H1 (cell line): ENCODE data around the gene GAS2L1. TPM values are rescaled to one million over a fixed set of nuclear protein-coding genes. Genes with fewer than 3 reads are reported as not detected.

Experiments used
- CTCF ChIA-PET: fragments of 300-600 bp; sonication (Branson Sonifier 250); formaldehyde crosslinking; loops from one replicate; lab custom pipeline; 2021; ENCODE audit not compliant: partially characterized antibody; lab: Charles Lee
- POLR2A ChIA-PET: fragments of 300-600 bp; sonication (Branson Sonifier 250); formaldehyde crosslinking; loops from one replicate; lab custom pipeline; 2021; ENCODE audit warnings: inconsistent platforms; ENCODE audit not compliant: partially characterized antibody; lab: Charles Lee
- DNase-seq, 2 experiments: peaks; one replicate each; pipeline versions ENCODE4 v3.0.0 to v3.0.0-alpha.2; 2010 to 2022; ENCODE audit warnings: low spot score in 2 of 2, low read depth in 1 of 2, mixed read lengths in 1 of 2
- FAIRE-seq: peaks from 2 replicates; lab custom pipeline; 2011; peaks lifted over from hg19 to GRCh38; lab: Jason Lieb, UNC
- H2AFZ ChIP-seq: 2 replicates; pipeline ENCODE4 v1.8.1; 2012; ENCODE audit warnings: low read length, inconsistent platforms
- H2AK5ac ChIP-seq: 2 replicates; pipeline ENCODE4 v1.6.1; 2013; ENCODE audit warnings: low read depth, low read length
- H2BK120ac ChIP-seq: replicated peaks from 2 replicates; pipeline ENCODE3; 2013; ENCODE audit warnings: low read depth, low read length, inconsistent platforms
- H2BK12ac ChIP-seq: 2 replicates; pipeline ENCODE4 v1.6.1; 2013; ENCODE audit warnings: low read depth, low read length
- H2BK15ac ChIP-seq: 2 replicates; pipeline ENCODE4 v1.6.1; 2013; ENCODE audit warnings: low read length
- H2BK20ac ChIP-seq: 2 replicates; pipeline ENCODE4 v1.6.1; 2013; ENCODE audit warnings: low read length
- H2BK5ac ChIP-seq: 2 replicates; pipeline ENCODE4 v1.6.1; 2013; ENCODE audit warnings: low read depth, low read length
- H3K14ac ChIP-seq: 2 replicates; pipeline ENCODE4 v1.6.1; 2013; ENCODE audit warnings: inconsistent platforms; ENCODE audit not compliant: insufficient read length
- H3K18ac ChIP-seq: 2 replicates; pipeline ENCODE4 v1.6.1; 2013; ENCODE audit warnings: low read length; ENCODE audit errors: extremely low read depth
- H3K23ac ChIP-seq: 2 replicates; pipeline ENCODE4 v1.6.1; 2013; ENCODE audit warnings: inconsistent platforms; ENCODE audit not compliant: insufficient read length
- H3K23me2 ChIP-seq: 2 replicates; pipeline ENCODE4 v1.6.1; 2013; ENCODE audit warnings: low read depth, low read length
- H3K27ac ChIP-seq: 2 replicates; pipeline ENCODE4 v1.6.1; 2011; ENCODE audit warnings: low read depth, low read length, inconsistent platforms
- H3K27me3 ChIP-seq, 4 experiments: replicated peaks in 1 of 4; 1 replicate in 1 of 4; 2 replicates in 3 of 4; pipeline versions ENCODE4 v1.6.1 to v1.8.1; 2011 to 2013; ENCODE audit warnings: low read length in 3 of 4, mild to moderate bottlenecking in 3 of 4, inconsistent platforms in 2 of 4, mixed read lengths in 2 of 4, moderate library complexity in 1 of 4; ENCODE audit not compliant: control insufficient read depth in 3 of 4, insufficient read depth in 3 of 4; ENCODE audit errors: extremely low read depth in 1 of 4
- H3K36me3 ChIP-seq, 4 experiments: 2 replicates each; pipeline versions ENCODE4 v1.6.1 to v1.8.1; 2011 to 2013; ENCODE audit warnings: mild to moderate bottlenecking in 4 of 4, low read length in 3 of 4, moderate library complexity in 2 of 4, control low read depth in 1 of 4, inconsistent platforms in 1 of 4; ENCODE audit not compliant: insufficient read depth in 4 of 4, control insufficient read depth in 2 of 4
- H3K4ac ChIP-seq: replicated peaks from 2 replicates; pipeline ENCODE3; 2013; ENCODE audit warnings: low read length, low read depth, mixed read lengths, inconsistent platforms; ENCODE audit not compliant: insufficient read length
- H3K4me1 ChIP-seq, 4 experiments: replicated peaks in 1 of 4; 1 replicate in 1 of 4; 2 replicates in 3 of 4; pipeline versions ENCODE4 v1.6.1 to v1.8.1; 2011 to 2013; ENCODE audit warnings: low read length in 3 of 4, inconsistent platforms in 2 of 4, mixed read lengths in 1 of 4; ENCODE audit not compliant: insufficient read depth in 4 of 4, control insufficient read depth in 3 of 4
- H3K4me2 ChIP-seq, 2 experiments: 2 replicates each; pipeline versions ENCODE4 v1.6.1 to v1.8.1; 2011 to 2013; ENCODE audit warnings: low read depth in 2 of 2, low read length in 2 of 2, control low read depth in 1 of 2, inconsistent platforms in 1 of 2, mild to moderate bottlenecking in 1 of 2; ENCODE audit not compliant: insufficient read depth in 1 of 2
- H3K4me3 ChIP-seq, 4 experiments: fragments of 200-600, 300-600 bp in 1 of 4; sonication (generic), shearing (Covaris generic), sonication (Bioruptor Twin) in 1 of 4; 2 replicates each; pipeline versions ENCODE4 v1.5.1 to v1.8.1; 2011 to 2016; ENCODE audit warnings: low read length in 4 of 4, low read depth in 3 of 4, control low read depth in 2 of 4, inconsistent platforms in 2 of 4, mild to moderate bottlenecking in 2 of 4, mixed read lengths in 1 of 4, moderate library complexity in 1 of 4; ENCODE audit not compliant: insufficient read depth in 2 of 4; ENCODE audit errors: extremely low read depth in 1 of 4
- H3K56ac ChIP-seq: replicated peaks from 2 replicates; pipeline ENCODE3; 2013; ENCODE audit warnings: low read depth, mild to moderate bottlenecking, mixed read lengths, low read length, inconsistent platforms; ENCODE audit not compliant: insufficient read length
- H3K79me1 ChIP-seq: 2 replicates; pipeline ENCODE4 v1.6.1; 2013; ENCODE audit warnings: low read depth, low read length, control low read depth
- H3K79me2 ChIP-seq, 2 experiments: 2 replicates each; pipeline versions ENCODE4 v1.6.1 to v1.8.1; 2012 to 2013; ENCODE audit warnings: low read length in 2 of 2, mild to moderate bottlenecking in 2 of 2, inconsistent platforms in 1 of 2; ENCODE audit not compliant: insufficient read depth in 2 of 2, control insufficient read depth in 1 of 2
- H3K9ac ChIP-seq, 4 experiments: replicated peaks in 1 of 4; 1 replicate in 1 of 4; 2 replicates in 3 of 4; pipeline versions ENCODE4 v1.6.1 to v1.8.1; 2011 to 2013; ENCODE audit warnings: low read depth in 3 of 4, low read length in 3 of 4, control low read depth in 2 of 4, mild to moderate bottlenecking in 2 of 4, moderate library complexity in 2 of 4, inconsistent platforms in 1 of 4; ENCODE audit errors: extremely low read depth in 1 of 4
- H3K9me3 ChIP-seq, 2 experiments: 2 replicates each; pipeline versions ENCODE4 v1.6.1 to v1.8.1; 2012 to 2013; ENCODE audit warnings: mild to moderate bottlenecking in 2 of 2, moderate library complexity in 2 of 2, control low read depth in 1 of 2, inconsistent platforms in 1 of 2, low read depth in 1 of 2, low read length in 1 of 2, mixed read lengths in 1 of 2; ENCODE audit not compliant: insufficient read depth in 2 of 2
- H4K20me1 ChIP-seq, 2 experiments: replicated peaks in 1 of 2; 2 replicates each; pipeline versions ENCODE3 to v1.8.1; 2011 to 2013; ENCODE audit warnings: inconsistent platforms in 2 of 2, low read length in 2 of 2, mild to moderate bottlenecking in 1 of 2; ENCODE audit not compliant: insufficient read depth in 2 of 2, control insufficient read depth in 1 of 2
- H4K5ac ChIP-seq: 2 replicates; pipeline ENCODE4 v1.6.1; 2013; ENCODE audit warnings: low read length, low read depth, mixed read lengths, inconsistent platforms; ENCODE audit not compliant: insufficient read length
- H4K8ac ChIP-seq: 2 replicates; pipeline ENCODE4 v1.8.0; 2013; ENCODE audit warnings: mild to moderate bottlenecking, moderate library complexity, low read length, inconsistent platforms; ENCODE audit not compliant: insufficient read depth; ENCODE audit errors: extremely low read depth
- H4K91ac ChIP-seq: replicated peaks from 2 replicates; pipeline ENCODE3; 2013; ENCODE audit warnings: low read length, mixed read lengths, inconsistent platforms; ENCODE audit not compliant: insufficient read length
- CBX8 ChIP-seq: fragments of 300-800, 300-1000 bp; sonication (generic); IDR thresholded peaks from 2 replicates; pipeline ENCODE4 v1.7.1; 2016; ENCODE audit warnings: low read depth, low read length, borderline replicate concordance
- CREB1 ChIP-seq: IDR thresholded peaks from 2 replicates; pipeline ENCODE4 v1.6.1; 2012; ENCODE audit warnings: inconsistent platforms
- CTBP2 ChIP-seq: IDR thresholded peaks from 2 replicates; pipeline ENCODE4 v1.7.0; 2011; ENCODE audit warnings: borderline replicate concordance, mild to moderate bottlenecking, moderate library complexity, mixed read lengths, low read length; ENCODE audit not compliant: insufficient read depth, insufficient read length
- EP300 ChIP-seq, 2 experiments: IDR thresholded peaks; 1 replicate in 1 of 2; 2 replicates in 1 of 2; pipeline ENCODE4 v1.6.1; 2011 to 2012; ENCODE audit warnings: low read depth in 2 of 2, low read length in 2 of 2, mild to moderate bottlenecking in 2 of 2, borderline replicate concordance in 1 of 2, inconsistent platforms in 1 of 2, moderate library complexity in 1 of 2
- GABPA ChIP-seq: IDR thresholded peaks from 2 replicates; pipeline ENCODE4 v1.6.1; 2011; ENCODE audit warnings: mild to moderate bottlenecking, low read length, moderate library complexity, borderline replicate concordance; ENCODE audit not compliant: insufficient read depth
- KDM1A ChIP-seq: fragments of 200-600, 300-600 bp; sonication (generic); IDR thresholded peaks from 2 replicates; pipeline ENCODE4 v1.7.1; 2016; ENCODE audit warnings: mild to moderate bottlenecking, low read length, borderline replicate concordance
- SRF ChIP-seq: IDR thresholded peaks from 2 replicates; pipeline ENCODE4 v1.6.1; 2011; ENCODE audit warnings: mild to moderate bottlenecking, low read depth, low read length, moderate library complexity
- TBP ChIP-seq: IDR thresholded peaks from 2 replicates; pipeline ENCODE4 v1.6.1; 2011; ENCODE audit warnings: low read depth, low read length, improper control_type of control experiment
- WGBS, 2 experiments: shearing (Covaris generic) in 1 of 2; methylation state at CpG; one replicate each; pipeline versions ENCODE4 v1.1.6 to v1.1.7; 2013 to 2015; ENCODE audit warnings: low lambda C conversion rate in 2 of 2, mixed read lengths in 2 of 2, inconsistent platforms in 1 of 2, low coverage in 1 of 2, missing lambda C conversion rate in 1 of 2; ENCODE audit not compliant: insufficient replicate concordance in 2 of 2, insufficient coverage in 1 of 2, insufficient read length in 1 of 2; ENCODE audit errors: extremely low coverage in 1 of 2, missing lambda C conversion rate in 1 of 2; 5-methylcytosine and 5-hydroxymethylcytosine counted together
- polyA plus RNA-seq, 7 experiments: library from polyadenylated mRNA; depleted of rRNA in 3 of 7; stranded (reverse) in 5 of 7; unstranded in 2 of 7; fragments of >200 nt in 5 of 7; fragments of 200-250 nt in 2 of 7; gene quantifications; 1 replicate in 5 of 7; 2 replicates in 1 of 7; 4 replicates in 1 of 7; pipeline versions ENCODE4 v1.2.1 to v1.2.3, GENCODE V29; 2011 to 2013; ENCODE audit warnings: missing spikeins in 2 of 7, mixed read lengths in 2 of 7
- total RNA-seq: library from RNA; stranded (reverse); fragmentation: NEBNext Ultra II Directional; extraction: Animal tissue kit (Norgen Biotek cat#: 25700); gene quantifications from 2 replicates; pipeline ENCODE4 v1.2.1, GENCODE V29; 2021
- TF ChIP-seq, protein P1 (sequence below): IDR thresholded peaks from 2 replicates; pipeline ENCODE4 v1.6.1; 2011; ENCODE audit warnings: low read length, improper control_type of control experiment
- TF ChIP-seq, protein P2 (sequence below), 3 experiments: IDR thresholded peaks; 1 replicate in 2 of 3; 2 replicates in 1 of 3; pipeline versions ENCODE4 v1.5.1 to v1.6.1; 2011; ENCODE audit warnings: low read length in 3 of 3, mild to moderate bottlenecking in 3 of 3, inconsistent platforms in 2 of 3, low read depth in 1 of 3, moderate library complexity in 1 of 3; ENCODE audit not compliant: insufficient read depth in 1 of 3; ENCODE audit errors: control extremely low read depth in 1 of 3

GAS2L1 gene
- total and polyA plus RNA-seq, 2 of the 8 experiments (the other 6 are each of a cell fraction or from before 2014, with no cell fraction given): 3.6 to 10.1 TPM

DNA sequence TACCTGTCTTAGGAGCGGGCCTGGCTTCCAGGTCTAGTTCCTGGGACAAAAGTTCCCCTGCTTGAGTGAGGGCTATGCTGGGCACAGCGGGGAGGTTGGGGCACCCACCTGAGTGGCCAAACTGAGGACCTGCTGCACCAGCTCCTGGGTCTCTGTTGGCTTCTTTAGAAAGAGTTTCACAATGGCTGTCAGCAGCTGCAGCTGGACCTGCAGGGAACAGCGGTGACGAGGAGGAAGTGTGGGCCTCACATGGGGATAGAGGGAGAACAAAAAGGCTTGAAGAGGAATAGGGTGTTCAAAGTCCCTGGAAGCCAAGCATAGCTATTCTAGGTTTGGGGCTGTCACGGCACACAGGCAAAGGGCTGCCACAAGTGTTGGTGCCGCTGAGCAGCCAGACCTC is 35.7 kb downstream of the GAS2L1 start:
- Histone ChIP-seq H2BK12ac (no peak overlapping the region), H2AK5ac (no peak overlapping the region), H3K4me1 (no peaks in the 10 kb centered on the region), H3K27me3 (no peaks in the 10 kb centered on the region), H3K4me3 (no peak overlapping the region), H4K8ac (no peak overlapping the region), H4K91ac (no peak overlapping the region), H3K23ac (no peak overlapping the region), H3K27ac (no peak overlapping the region), H2BK5ac (no peak overlapping the region), H2BK20ac (no peak overlapping the region), H3K4me2 (no peak overlapping the region), H3K23me2 (no peaks in the 10 kb centered on the region), H2AFZ (no peak overlapping the region), H3K9ac (no peak overlapping the region), H3K56ac (no peak overlapping the region), H3K36me3 (peaks cover 4 to 40% (median 22%) of the 10 kb centered on the region in 4 experiments; a peak in 7 of 8 replicates), H4K5ac (no peak overlapping the region), H3K9me3 (no peaks in the 10 kb centered on the region), H2BK15ac (no peak overlapping the region), H3K18ac (no peak overlapping the region), H3K4ac (no peak overlapping the region), H2BK120ac (no peak overlapping the region), H4K20me1 (peaks cover 1 to 5% of the 10 kb centered on the region in 2 experiments), H3K79me2 (no peaks in the 10 kb centered on the region), H3K14ac (no peak overlapping the region), H3K79me1 (no peaks in the 10 kb centered on the region)
- FAIRE-seq: no peak
- ChIA-PET CTCF (interaction anchor here (0.6 to 1.7 kb wide), 6 partner anchors 9 to 404 kb away, joined by 3 to 6 read pairs (median 3); no protein-coding TSS in a partner anchor), POLR2A (interaction anchor here (0.9 to 1.2 kb wide), 2 partner anchors 12 to 28 kb away, joined by 3 read pairs; no protein-coding TSS in a partner anchor)
- WGBS, 2 experiments: 93% methylated on average over 6 of the region's 6 CpGs; no CpG with 5 or more reads in 1 of the 2 experiments
- DNase-seq: no peak
- TF ChIP-seq TBP: no peak
- TF ChIP-seq CBX8: no peak
- TF ChIP-seq CREB1: no peak
- no peak for TF ChIP-seq CTBP2
- no peak for TF ChIP-seq SRF
- TF ChIP-seq, protein P1, sequence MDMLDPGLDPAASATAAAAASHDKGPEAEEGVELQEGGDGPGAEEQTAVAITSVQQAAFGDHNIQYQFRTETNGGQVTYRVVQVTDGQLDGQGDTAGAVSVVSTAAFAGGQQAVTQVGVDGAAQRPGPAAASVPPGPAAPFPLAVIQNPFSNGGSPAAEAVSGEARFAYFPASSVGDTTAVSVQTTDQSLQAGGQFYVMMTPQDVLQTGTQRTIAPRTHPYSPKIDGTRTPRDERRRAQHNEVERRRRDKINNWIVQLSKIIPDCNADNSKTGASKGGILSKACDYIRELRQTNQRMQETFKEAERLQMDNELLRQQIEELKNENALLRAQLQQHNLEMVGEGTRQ: no peak
- no peak for TF ChIP-seq GABPA
- TF ChIP-seq, protein P2, sequence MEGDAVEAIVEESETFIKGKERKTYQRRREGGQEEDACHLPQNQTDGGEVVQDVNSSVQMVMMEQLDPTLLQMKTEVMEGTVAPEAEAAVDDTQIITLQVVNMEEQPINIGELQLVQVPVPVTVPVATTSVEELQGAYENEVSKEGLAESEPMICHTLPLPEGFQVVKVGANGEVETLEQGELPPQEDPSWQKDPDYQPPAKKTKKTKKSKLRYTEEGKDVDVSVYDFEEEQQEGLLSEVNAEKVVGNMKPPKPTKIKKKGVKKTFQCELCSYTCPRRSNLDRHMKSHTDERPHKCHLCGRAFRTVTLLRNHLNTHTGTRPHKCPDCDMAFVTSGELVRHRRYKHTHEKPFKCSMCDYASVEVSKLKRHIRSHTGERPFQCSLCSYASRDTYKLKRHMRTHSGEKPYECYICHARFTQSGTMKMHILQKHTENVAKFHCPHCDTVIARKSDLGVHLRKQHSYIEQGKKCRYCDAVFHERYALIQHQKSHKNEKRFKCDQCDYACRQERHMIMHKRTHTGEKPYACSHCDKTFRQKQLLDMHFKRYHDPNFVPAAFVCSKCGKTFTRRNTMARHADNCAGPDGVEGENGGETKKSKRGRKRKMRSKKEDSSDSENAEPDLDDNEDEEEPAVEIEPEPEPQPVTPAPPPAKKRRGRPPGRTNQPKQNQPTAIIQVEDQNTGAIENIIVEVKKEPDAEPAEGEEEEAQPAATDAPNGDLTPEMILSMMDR (IDR thresholded peaks at IDR 0.05; ENCODE audit: control extremely low read depth in 1 of 3, insufficient read depth in 1 of 3, low read depth in 1 of 3, low read length in 3 of 3): no peak
- TF ChIP-seq EP300 (IDR thresholded peaks at IDR 0.05; ENCODE audit: borderline replicate concordance in 1 of 2, low read depth in 2 of 2, low read length in 2 of 2): no peak
- TF ChIP-seq KDM1A: no peak
